DOHH2 (cell line): ENCODE measurements around the gene ZNF474.

Experiments used
- CTCF ChIP-seq: fragments of 200-600 bp; sonication (generic); IDR thresholded peaks from one replicate; pipeline ENCODE4 v1.5.1; 2014; ENCODE audit warnings: antibody characterized with exemption, mild to moderate bottlenecking, low read depth, low read length; ENCODE audit not compliant: poor library complexity, severe bottlenecking
- EZH2phosphoT487 ChIP-seq: fragments of 200-600 bp; sonication (generic); IDR thresholded peaks from 2 replicates; pipeline ENCODE4 v1.6.1; 2017; ENCODE audit warnings: borderline replicate concordance, mild to moderate bottlenecking, antibody characterized with exemption, low read length, moderate library complexity, mixed read lengths

- no peak for TF ChIP-seq CTCF
- TF ChIP-seq EZH2phosphoT487: no peak
Measured at GRCh38 chr5:122110987-122111386, 18.4 kb upstream of the ZNF474 start.
